HG03520 (cell line): ENCODE measurements around the gene PLOD1.
"Not testable (repeated sequence)": the region's sequence is repeated elsewhere in the genome, so short reads cannot be mapped to it uniquely, and the experiment has no call there.

Source experiments
- ATAC-seq: cut with Tn5 transposase; IDR thresholded peaks from one replicate; pipeline ENCODE4 v1.9.1; 2021; ENCODE audit warnings: mild to moderate bottlenecking, moderate library complexity; ENCODE audit not compliant: unreplicated experiment

PLOD1 gene

DNA sequence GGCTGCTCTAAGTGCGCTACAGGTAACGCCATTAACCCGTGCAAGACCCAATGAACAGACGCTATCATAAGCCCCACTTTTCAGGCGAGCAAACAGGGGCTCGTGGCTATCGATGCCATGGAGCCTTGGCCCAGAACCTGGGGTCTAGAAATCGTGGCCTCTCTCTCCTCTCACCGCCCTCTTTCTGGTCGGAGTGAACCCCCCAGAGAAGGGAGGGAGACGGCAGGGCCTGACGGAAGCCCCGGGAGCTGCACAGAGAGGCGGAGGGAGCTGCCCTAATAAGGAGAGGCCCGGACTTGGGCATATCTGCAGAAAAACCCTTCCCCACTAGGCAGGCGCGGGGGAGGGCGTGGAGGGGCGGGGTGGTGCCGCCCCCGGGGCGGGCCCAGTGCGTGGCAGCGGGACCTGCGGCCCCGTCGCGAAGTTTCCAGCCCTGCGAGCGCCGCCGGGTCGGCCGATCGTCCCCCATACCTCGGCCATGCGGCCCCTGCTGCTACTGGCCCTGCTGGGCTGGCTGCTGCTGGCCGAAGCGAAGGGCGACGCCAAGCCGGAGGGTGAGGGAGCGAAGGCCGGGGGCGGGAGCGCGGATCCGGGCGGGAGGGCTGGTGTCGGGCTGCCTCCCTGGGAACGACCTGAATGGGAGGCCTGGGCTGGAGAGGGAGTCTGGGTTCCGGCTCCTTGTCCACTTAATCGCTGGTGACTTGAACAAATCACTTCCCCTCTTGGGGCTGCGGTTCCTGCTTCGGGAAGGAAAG is at the start of gene PLOD1:
TSS of gene PLOD1 (plus strand) at position 416 of the 755 bp plus-strand sequence. CDS start at position 479, 63 bp downstream.
- ATAC-seq: peak; percentile 74

DNA sequence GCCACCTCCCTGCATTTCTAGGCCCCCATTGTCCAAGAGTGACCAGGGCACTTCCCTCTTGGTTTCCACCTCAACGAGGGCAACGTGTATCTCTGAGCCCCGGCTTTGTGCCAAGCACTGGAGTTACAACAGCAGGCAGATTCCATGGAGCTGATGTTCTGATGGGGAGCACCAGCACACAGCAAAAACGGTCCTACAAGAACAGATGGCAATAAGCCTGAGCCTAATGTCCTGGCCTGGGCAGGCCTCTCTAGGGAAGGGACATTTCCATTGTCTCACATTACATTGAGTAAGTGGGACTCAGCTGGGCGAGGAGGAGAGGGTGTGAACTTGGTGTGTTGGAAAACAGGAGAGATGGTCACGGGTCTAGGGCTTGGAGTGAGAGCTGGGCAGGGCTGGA is 48.6 kb upstream of the PLOD1 start:
- no peak for ATAC-seq

DNA sequence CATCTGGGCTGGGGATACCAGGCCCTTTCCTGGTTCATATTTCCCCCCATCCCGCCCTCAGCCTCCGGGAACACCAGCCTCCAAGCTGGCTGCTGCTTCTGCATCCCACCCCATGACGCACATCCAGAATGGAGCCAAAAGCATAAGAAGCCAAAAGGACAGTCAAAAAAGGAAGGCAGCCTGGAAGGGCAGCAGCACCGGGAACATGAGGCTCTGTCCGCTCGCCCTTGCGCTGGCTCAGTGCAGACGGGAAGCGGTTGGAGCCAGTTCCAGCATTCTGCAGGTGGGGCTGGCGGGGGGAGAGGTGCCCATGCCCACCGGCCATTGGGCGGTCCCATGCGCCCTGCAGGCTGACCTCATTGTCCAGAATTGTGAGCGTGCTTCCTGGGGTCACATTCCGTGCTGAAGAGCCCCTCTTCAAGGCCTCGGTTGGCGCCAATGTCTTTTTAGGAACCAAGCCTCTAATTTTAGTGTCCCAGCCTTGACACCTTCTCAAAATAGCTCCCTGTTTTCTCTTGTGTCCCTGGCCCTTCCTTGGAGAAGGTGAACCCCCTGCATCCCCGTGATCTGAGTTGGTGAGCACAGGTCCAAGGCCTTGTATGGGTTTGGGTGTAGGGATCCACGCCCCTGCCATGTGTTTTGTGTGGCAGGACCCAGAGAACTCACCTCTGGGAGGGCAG is 47.4 kb upstream of the PLOD1 start:
- ATAC-seq: no peak

DNA sequence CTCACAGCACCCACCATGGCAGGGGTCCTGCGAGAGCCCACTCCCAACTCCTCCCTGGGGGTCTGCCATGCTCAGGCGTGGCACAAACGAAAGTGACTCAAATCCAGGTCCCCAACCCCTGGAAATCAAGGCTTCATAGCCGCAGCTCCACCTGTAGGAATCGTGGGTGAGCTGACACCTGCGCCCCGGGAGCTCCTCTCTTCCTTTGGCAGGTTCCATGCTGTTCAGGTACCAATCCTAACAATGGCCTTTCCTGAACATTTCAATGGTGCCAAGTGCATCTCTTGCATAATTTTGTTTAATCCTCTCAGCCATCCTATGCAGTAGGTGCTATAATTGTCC is 46.9 kb upstream of the PLOD1 start:
- no peak for ATAC-seq

DNA sequence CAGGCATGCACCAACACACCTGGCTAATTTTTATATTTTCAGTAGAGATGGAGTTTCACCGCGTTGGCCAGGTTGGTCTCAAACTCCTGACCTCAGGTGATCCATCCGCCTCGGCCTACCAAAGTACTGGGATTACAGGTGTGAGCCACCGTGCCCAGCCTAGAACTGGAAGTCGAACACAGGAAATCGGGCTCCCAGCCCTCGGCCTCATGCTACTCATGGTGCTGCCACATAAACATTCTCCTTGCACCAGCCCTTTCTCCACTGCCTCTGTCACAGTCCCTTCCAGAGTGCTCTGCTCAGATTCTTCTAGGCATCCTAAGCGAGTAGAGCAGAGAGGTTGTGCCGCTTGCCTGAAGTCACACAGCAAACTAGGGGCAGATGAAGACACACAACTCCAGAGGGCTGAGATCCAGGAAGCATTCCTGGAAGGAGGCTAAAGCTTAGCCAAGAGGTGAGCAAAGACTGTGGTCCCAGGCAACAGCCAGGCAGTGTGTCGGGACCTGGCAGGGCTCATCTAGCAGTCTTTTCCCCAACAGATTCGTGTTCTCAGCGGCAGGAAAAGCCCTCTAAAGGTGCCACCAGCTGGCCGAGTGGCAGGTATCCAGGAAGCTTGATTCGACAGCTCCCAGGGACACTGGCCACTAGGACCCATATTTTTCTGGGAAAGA is 46.2 kb upstream of the PLOD1 start:
- ATAC-seq: no peak

DNA sequence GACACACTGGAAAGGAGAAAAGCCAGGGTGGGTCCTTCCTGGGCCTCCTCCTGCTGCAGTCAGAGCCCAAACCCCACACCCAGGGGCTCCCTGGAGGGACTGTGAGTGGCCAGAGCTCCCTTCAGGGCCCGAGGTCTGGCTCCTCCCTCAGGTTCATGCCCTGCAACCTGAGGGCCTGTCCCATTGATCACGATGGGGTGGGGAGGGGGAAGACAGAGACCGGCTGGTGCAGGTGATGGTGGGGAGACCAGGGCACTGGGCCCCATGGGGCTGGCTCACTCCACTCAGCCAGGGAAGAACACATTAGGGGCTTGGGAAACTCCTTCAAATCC is 45.7 kb upstream of the PLOD1 start:
- no peak for ATAC-seq

DNA sequence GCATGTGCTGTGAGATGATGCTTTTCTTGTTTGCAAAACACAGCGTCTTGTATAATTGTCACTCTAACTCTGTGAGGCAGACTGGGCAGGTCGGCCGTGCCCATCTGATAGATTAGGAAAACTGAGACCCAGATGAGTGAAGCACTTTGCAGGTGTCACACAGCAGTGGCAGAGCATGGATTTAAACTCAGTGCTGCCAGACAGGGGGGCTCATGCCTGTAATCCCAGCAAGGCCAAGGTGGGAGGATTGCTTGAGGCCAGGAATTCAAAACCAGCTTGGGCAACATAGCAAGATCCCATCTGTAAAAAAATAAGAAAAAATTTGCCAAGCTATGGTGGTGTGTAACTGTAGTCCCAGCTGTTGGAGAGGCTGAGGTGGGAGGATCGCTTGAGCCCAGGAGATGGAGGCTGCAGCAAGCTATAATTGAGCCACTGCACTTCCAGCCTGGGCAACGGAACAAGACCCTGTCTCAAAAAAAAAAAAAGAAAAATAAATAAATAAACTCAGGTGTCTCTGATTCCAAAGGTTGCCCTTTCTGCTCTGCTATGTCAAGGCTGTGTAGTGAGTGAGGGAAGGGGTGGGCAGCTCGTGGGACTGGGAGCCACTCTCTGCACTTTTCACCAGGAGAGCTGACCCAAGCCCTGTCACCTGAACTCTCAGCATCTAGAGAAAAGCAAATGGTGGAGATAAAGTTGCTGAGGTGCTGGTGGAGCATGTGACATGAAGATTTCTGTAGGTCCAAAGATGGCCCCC is 42.9 kb upstream of the PLOD1 start:
- ATAC-seq: no peak

DNA sequence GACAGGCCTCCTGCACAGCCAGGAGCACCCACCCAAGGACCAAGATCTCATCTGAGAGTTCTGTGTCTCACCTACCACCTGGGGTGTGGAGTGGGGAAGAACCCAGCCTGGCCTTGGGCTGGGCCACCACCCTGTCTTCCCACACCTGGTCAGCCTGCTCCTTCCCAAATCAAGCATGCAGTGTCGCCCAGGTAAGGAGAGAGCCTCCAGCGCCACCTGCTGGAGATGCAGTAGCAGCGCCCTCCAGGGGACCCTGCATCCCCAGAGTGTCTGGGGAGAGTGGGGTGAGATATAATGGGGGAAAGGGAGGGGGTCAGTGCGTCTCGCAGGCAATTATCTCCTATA is 40.6 kb upstream of the PLOD1 start:
- ATAC-seq: no peak

DNA sequence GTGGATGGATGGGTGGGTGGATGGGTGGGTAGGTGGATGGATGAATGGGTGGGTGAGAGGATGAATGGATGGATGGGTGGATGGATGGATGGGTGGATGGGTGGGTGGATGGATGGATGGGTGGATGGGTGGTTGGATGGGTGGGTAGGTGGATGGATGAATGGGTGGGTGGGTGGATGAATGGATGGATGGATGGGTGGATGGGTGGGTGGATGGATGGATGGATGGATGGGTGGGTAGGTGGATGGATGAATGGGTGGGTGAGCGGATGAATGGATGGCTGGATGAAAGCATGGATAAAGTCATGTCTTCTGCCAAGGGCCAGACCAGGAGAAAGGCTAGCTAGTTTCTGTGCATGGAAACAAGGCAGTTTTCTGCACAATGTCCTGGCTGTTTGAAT is 40.0 kb upstream of the PLOD1 start:
- not testable (repeated sequence) for ATAC-seq

DNA sequence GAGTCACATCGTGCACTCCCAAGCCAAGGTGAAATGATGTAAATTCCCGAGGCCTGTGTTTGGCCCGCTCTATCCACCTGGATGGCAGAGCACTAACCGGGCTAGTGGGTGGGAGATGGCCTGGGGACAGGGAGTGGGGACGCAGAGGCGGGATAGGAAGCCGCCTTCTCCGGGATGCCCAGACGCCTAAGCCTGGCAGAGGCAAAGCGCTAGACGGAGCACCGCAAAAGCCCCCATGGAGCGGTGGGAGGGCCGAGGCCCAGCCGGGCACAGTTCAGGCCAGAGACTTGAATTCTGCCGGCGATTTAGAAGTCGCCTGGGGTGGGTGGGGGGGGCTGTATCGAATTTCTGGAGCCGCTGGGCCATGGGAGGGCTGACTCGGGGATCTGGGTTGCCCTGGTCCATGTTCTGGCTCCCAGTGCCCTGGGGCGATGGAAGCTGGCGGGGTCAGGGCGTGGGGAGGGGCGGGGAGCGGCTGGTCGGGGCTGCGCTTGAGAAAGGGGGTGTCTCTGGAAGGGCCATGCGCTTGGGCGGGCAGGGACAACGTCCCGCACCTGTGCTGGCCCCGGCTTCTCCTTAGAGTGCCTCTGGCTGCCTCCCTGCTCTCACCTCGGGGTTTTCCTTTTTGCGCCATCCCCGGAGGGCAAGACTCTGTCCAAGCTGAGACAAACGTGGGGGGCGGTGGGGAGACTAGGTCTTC is 36.3 kb upstream of the PLOD1 start:
- ATAC-seq: no peak

DNA sequence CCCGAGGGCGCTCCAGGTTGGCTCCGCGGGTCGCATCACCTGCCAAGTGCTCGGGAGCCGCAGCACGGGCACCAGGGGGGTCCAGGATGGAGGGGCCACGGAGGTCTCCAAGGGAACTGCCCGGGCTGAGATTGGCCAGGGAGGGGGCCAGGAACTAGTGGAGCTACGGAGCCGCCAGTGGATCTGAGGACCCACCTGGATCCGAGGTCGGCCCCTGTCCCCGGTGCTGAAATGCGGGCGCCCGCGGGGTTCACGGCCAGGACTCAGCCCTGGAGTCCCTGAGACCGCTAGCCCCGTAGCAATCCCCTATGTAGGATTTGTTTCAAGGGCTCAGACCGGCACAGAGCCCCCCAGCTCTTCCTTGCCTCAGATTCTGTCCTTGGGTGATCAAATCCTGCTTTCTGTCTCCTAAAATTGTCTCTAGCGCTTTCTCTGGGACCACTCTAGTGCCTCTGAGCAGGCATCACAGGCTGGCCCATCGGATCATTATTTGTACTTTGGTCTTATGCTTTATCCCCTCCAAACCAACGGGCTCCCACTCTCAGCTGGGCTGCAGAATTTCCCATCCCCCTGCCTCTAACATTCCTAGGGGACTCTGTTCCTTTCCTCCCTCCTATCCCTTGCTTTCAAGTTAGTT is 35.6 kb upstream of the PLOD1 start:
- no peak for ATAC-seq

DNA sequence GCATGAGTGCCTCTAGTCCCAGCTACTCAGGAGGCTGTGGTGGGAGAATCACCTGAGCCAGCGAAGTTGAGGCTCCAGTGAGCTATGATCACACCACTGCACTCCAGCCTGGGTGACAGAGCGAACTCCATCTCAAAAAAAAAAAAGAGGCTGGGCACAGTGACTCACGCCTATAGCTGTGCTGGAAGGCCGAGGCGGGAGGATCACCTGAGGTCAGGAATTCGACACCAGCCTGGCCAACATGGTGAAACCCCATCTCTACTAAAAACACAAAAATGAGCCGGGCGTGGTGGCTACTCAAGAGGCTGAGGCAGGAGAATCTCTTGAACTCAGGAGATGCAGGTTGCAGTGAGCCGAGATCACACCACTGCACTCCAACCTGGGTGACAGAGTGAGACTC is 33.1 kb upstream of the PLOD1 start:
- ATAC-seq: not testable (repeated sequence)

DNA sequence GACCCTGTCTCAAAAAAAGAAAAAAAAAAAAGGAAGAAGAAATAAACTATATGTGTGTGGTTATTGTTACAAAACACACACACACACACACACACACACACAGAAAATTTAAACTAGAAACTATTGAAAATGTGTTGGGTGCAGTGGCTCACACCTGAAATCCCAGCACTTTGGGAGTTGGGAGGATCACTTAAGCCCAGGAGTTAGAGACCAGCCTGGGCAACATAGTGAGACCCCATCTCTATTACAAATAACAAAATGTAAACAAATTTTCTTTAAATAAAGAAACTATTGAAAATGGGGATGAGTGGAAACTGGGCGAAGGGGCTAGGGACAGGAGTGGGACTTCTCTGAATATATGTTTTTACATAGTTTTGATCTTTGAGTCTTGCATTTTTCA is 31.3 kb upstream of the PLOD1 start:
- no peak for ATAC-seq

DNA sequence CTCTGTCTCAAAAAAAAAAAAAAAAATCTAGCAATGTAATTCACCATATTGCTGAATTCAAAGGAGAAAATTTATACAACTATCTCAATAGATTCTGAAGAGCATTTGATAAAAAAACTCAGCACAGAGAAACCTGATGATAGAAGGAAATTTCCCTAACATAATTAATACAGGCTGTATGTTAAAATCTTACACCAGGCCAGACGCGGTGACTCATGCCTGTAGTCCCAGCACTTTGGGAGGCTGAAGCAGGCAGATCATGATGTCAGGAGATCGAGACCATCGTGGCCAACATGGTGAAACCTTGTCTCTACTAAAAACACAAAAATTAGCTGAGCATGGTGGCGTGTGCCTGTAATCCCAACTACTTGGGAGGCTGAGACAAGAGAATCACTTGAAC is 30.4 kb upstream of the PLOD1 start:
- not testable (repeated sequence) for ATAC-seq

DNA sequence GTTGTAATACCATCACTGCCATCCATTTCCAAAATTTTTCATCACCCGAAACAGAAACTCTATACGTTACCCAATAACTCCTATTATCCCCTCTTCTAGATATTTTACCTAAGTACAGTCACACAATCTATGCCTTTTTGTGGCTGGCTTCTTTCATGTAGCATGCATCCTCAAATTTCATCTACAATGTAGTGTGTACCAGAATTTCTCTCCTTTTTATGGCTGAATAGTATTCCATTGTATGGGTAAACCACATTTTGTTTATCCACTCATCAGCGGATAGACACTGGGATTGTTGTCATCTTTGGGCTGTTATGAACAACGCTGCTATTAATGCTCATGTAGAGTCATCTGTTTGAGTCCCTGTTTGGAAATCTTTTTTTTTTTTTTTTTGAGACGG is 29.5 kb upstream of the PLOD1 start:
- ATAC-seq: no peak

DNA sequence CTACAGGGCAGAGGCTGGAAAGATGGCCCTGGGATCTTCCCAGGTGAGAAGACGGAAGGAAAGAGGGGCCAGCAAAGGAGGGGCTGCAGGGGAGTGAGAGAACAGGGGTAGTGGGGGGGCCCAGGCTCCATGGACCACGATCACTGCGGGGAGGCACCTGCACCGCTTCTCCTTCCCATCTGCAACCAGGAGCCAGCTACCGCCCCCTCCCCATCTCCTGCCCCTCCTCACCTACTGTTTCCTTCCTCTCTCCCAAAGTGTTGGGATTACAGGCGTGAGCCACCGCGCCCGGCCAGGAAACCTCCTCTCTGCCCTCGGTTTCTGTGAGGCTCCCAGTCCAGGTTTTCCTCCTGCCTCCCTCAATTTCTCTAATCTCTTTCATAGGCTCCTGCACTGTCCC is 27.6 kb upstream of the PLOD1 start:
- no peak for ATAC-seq

DNA sequence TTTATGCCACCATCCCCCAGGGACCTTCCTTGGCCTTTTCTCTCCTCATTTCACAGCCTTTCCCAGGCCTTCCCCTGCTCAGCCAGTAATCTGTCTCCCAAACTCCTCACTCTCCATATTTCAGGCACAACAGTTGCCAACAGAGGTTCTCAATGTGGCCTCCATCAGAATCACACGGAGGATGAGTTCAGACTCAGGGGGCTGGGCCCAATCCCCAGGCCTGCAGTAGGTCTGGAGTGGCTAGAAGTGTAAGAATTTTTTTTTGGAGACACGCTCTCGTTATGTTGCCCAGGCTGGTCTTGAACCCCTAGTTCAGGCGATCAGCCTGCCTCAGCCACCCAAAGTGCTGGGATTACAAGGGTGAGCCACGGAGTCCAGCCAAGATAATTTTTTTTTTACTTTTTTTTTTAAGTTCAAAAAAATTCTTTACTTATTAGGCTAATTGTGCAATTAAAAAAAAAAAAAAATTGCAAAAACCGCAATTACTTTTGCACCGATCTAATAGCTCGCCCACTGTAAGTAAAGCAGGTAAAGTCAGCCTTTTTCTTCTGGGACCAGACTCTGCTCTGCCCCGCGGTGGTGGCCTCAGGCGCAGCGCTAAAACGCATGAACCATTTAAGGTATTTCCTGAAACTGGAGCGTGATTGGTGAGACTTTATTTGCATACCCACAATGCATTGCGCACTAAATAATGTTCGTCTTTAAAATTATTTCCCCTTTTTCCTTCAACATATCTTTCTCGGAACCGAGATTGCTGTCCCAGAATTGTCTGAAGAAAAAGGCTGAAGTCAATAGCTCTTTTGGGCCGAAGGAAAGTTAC is 27.0 kb upstream of the PLOD1 start:
- ATAC-seq: peak; percentile 42

DNA sequence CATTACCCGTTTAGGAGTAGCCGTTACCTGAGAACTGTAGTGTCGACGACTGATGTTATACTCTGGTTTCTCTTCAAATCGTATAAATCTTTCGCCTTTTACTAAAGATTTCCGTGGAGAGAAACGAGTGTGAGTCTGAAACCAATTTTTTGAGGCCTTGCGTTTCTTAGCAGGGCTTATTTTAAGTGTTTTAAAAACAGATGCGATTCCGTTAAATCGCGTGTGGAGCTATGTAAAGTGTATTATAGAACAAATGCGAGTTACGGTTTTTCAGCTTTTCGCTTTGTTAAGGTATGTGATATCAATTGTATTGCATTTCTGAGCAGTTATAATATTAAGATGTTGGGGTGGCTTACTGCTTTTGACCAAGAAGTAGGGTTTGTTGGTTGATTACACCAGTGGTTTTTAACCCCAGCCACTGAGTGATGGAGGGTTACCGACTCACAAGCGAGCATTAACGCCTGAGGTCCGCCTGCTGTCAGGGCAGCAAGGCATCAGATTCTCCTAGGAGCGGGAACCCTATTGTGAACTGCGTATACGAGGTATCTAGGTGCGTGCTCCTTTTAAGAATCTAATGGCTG is 26.3 kb upstream of the PLOD1 start:
- peak; percentile 52 for ATAC-seq

DNA sequence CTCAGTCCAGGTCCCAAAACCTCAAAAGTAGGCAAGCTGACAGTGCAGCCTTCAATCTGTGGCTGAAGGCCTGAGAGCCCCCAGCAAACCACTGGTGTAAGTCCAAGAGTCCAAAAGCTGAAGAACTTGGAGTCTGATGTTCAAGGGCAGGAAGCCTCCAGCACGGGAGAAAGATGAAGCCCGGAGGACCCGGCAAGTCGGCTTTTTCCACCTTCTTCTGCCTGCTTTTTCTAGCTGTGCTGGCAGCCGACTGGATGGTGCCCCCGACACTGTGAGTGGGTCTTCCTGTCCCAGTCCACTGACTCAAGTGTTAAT is 23.6 kb upstream of the PLOD1 start:
- not testable (repeated sequence) for ATAC-seq

DNA sequence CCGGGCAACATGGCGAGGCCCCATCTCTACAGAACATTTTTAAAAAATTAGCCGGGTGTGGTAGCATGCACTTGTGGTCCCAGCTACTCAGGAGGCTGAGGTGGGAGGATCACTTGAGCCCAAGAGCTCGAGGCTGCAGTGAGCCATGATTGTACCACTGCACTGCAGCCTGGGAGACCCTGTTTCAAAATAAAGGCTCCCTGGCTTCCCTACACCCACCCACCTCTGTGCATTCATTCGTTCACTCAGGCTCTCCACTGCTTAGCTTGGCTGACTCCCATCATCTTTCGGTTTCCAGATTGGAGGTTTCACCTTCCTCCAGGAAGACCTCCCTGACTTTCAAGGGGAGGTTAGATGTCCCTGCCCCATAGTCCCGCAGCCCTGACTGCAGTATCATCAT is 22.5 kb upstream of the PLOD1 start:
- no peak for ATAC-seq
